SHP77 treated with DMSO at 0.1 percent for 48 hours (cell line): ENCODE data around the gene MPP1.

ENCODE experiments used
- DNase-seq: peaks from one replicate; lab custom pipeline; 2025; lab: John Stamatoyannopoulos, UW

Gene MPP1

DNA sequence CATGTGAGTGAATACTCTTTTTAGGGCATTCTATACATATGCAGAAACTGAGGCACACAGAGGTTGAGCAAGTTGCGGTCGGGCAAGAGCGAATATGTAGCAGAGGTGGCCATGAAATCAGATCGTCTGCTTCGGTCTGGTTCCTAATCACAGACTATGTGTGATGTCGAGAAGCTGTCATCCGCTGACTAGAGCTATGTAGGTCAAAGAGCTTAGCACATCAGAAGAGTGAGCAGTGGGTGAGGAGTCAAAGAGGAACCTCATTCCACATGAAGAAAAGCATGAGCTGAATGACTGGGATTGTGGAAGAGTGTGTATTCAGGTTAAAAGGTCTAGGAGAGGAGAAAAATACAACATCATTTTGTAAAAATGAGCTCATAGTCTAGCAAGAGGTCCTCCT, 73.4 kb downstream of the MPP1 start:
- DNase-seq, result no peak

DNA sequence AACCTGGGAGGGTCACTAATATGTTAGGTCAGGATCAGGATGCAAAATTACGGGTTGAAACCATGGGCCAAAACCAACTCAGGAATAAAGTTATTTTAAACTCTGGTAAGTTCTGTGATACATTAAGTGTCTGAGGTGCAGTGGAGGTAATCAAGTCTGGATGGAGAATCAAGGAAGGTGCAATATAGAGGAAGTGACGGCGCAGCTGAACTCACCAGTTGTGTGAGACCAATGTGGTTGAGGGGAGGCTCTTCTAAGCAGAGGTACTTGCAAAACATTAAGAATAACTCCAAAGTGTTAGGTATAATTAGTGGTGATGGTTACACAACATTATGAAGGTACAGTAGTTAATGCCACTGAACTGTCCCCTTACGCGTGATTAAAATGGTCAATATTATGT, 74.1 kb downstream of the MPP1 start:
- DNase-seq, result no peak

DNA sequence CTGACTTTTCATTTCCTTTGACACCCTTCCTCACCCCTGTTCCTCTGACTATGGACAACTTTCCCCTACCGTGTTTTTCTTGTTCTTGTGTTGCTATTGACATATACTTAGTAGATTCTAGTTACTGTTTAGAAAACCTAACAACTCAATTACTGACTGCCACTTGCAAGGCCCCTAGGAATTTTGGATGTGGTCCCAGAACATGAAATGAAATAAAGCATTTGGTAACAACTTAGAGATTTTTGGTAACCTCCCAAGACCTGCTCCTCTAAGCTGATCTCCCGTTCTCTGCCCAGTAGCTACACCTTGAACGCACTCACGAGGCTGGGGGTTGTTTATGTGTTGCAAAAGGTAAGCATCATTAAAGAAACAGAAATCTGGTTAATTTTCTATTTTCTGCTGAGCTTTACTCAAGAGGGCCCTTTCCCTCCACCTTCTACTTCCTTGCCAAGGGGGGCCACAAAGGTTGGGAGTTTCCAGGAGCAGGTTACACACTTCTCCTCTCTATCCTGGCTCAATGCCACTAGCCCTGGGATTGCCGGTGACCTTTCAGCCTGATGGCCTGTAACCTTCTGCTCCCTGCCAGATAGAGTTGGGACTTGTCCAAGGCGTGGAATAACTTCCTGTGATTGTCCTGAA, 74.9 kb downstream of the MPP1 start:
- no peak for DNase-seq

DNA sequence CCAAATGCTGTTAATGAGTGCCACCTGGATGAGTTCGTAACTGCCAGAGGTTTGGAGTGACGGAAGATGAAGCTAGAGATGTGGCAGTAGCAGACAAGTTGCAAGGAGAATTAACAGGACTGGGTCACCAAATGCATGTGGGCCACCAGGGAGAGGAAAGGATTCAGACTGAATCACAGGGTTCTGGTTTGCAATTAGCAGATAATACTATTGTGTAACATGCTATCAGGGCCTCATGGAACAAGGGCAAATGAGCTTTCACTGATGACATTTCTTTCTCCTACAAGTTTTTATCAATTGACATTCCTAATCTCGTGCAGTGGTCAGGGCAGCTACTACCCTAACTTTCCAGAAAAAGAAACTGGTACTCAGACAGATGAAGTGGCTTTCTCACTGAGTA, 75.8 kb downstream of the MPP1 start:
- DNase-seq, result no peak
